GM21515 (cell line): ENCODE measurements around the gene RMI1.
A peak's percentile ranks its signal among the peaks of the same experiment; 100 is the strongest.

ENCODE experiments used
- ATAC-seq: cut with Tn5 transposase; IDR thresholded peaks from one replicate; pipeline ENCODE4 v1.9.1; 2021; ENCODE audit not compliant: unreplicated experiment

The RMI1 gene

DNA sequence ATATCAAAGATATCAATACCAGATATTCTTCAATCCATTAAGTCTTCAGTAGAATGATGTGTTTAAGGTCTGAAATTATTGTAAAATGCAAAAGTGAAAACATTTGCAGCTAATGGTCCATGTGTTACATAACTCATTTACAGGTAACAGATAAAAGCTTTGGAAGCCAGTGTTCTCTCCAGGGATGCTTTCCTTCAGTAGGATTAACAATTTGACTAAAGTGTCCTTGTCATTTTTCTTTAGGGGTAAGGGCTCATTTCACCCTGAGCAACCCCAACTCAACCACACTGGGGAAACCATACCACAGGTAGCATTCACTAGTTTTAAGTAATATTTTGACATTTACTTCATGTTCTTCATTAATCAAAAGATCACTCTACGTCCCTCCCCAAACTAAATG is 13.5 kb upstream of the RMI1 start:
- ATAC-seq: no peak

- no peak for ATAC-seq
Measured at GRCh38 chr9:83969602-83970001, 11.0 kb upstream of the RMI1 start.

DNA sequence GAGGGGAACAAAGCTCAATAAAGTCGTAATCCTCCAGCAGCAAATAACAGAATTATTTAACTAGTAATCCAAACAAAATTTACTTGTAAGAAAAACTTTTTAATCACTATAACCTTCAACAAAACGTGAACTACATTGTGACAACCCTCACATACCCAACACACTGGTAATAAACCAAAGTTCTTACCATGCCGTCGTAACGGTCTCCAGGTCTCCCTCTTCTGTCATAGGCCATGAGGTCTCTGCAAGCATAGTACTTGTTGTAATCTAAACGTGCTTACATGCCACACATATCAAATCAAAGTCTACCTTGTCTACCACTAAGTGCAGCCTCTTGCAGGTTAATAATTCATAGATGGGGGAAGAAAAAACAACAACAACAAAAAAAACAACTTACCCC is 9.1 kb upstream of the RMI1 start:
- no peak for ATAC-seq

- ATAC-seq: no peak
Measured at GRCh38 chr9:83972286-83972685, 8.3 kb upstream of the RMI1 start.

DNA sequence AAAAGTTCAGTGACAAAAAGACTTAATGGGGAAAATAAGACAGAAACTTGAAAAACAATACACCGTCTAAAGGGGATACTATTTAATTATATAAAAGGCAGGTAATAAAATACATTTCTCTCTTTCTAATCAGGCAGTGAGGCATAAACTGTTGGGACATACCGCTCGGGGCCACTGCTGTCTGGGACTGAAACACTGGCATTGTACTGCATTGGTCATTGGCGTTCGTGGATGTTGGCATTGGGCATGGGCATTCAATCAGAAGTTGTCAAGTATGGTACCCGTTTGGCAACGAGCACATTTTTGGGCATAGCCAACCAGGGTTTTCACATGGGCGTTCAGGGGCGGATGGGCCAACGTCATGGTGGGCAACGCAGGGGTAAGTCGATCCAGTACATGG is 5.3 kb upstream of the RMI1 start:
- ATAC-seq: no peak

GRCh38 chr9:83976372-83976771 is 4.2 kb upstream of the RMI1 start:
- ATAC-seq: no peak

- no peak for ATAC-seq
Measured at GRCh38 chr9:83977196-83977595, 3.4 kb upstream of the RMI1 start.

DNA sequence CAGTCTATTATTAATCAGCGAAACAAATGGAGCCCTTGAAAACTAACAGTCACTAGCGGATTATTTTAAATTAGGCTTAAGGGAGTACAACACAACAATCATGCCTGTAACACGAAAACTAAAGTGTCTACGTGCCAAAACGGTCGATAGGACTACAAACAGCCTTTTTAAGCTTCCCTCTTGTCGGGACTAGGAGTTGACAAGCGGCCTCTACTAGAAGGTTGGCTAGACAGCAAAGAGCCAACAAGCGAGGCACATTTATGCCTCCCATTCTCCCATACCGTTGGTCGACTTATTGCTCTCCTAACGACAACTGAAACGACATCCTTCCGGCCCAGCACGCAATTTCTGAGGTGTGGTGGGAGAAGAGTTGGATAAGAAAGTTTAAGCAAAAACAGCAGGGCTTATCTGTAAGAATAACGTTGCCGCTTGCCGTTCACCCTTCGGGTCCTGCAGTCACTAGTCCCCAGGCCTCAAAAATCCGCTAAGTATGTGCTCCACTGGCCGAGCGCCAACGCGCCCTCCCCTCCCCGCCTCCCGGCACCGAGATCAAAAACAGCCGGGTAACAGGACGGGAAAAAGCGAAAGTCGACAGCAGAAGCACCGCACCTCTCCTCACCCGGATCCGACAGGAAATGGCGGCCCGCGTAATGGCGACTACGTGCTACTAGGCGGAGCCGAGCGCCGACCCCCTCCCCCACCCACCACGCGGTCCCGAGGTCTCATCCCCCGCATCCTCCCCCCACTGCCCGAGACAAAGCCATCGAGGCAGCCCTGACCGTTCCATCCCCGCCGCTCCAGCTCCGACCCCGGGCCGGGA is 1.4 kb upstream of the RMI1 start:
- no peak for ATAC-seq

DNA sequence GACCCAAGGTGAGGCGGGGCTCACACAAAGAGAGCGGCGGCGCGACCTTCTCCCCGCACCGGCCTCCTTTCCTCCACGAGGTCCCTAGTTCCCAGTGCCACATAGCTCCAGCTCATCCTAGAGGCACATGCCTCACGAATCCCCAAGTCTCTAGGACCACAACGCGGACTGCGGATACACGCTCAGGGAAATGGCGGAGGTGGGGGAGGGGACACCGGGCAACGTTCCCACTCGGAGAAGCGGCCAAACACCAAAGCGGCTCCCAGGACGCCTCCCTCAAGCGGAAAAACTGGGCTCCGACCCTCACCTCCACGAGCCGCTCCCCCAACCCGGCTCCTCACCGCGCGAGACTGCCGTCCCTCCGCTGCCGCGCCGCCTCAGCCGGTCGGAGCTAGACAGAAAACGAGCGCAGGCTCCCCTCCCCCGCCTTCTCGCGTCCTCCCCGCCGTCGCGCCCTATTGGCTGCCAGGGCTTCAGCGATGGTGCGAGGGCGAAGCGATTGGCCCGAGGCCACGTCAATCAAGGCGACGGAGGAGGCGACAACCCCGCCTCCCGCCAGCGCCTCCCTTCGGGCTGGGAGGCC is 702 bp upstream of the RMI1 start, which contains the start of gene HNRNPK:
HNRNPK (minus strand) TSS at position 404 of the 583 bp plus-strand sequence. CDS start 1,963 bp downstream, outside the sequence.
- peak; percentile 84 for ATAC-seq

DNA sequence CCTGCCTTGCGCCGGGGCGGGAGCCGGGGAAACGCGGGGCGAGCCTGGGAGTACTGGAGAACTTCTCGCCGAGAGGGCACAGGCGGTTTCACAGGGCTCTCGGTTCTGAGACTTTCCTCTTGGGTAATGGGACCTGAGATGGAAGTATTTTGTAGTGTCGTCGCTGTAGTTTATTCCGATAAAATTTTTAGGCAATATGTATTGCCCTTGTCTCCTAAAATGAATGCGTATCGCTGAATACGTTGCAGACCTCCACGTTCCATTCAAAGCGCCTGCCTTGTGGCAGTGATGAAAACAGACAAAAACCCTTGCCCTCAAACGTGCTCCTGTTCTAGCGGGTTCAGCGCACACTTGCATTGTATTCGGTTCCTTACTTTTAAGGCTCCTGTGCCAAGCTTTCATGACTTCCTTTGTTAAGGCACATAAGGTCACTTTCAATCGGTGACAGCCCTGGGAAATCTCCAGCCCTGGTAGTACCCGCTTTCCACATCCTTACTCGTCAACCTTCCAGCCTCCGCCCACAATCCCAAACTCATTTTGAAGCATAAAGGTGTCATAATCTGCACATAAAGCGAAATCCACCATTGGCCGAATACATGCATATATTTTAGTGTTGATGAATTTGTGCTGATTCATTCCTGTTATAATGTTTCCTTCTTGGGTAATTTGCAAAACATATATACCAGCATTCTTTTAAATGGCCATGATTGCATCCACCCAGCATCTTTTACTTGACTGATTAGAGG is 694 bp downstream of the RMI1 start:
- no peak for ATAC-seq

- ATAC-seq: no peak
Measured at GRCh38 chr9:83986195-83986594, 5.6 kb downstream of the RMI1 start.

DNA sequence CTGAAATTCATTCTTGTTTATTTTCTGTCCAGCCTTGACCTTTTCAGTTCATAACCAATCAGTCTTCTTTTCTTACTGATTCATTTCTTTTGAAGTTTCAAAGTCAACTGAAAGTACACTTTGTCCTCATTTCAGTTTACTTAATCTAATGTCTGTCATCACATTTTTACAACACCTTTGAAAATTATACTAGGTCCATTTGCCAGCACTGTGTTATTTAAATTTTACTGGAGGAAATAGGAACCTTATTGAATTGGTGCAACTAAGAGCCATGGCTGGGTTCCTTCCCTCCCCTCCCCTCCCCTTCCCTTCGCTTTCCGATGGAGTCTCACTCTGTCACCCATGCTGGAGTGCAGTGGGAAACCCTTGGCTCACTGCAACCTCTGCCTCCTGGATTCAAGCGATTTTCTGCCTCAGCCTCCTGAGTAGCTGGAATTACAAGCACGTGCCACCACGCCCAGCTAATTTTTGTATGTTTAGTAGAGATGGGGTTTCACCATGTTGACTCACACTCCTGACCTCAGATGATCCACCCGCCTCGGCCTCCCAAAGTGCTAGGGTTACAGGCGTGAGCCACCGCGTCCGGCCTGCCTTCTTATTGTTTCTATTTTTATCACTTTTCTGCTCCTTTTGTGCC is 6.3 kb downstream of the RMI1 start:
- ATAC-seq: no peak

GRCh38 chr9:83987402-83987791 is 6.8 kb downstream of the RMI1 start:
- ATAC-seq: no peak

DNA sequence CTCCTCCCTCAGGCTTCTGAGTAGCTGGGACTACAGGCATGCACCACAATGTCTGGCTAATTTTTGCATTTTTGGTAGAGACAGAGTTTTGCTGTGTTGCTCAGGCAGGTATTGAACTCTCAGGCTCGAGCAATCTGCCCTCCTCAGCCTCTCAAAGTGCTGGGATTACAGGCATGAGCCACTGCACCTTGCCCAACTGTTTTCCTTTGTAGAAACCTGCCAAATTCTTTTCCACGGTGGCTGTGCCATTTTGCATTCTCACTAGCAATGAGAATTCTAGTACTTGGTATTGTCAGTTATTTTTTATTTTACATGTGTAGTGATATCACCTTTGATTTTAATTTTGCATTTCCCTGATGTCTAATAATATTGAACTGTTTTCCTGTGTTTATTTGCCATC is 7.8 kb downstream of the RMI1 start:
- no peak for ATAC-seq

DNA sequence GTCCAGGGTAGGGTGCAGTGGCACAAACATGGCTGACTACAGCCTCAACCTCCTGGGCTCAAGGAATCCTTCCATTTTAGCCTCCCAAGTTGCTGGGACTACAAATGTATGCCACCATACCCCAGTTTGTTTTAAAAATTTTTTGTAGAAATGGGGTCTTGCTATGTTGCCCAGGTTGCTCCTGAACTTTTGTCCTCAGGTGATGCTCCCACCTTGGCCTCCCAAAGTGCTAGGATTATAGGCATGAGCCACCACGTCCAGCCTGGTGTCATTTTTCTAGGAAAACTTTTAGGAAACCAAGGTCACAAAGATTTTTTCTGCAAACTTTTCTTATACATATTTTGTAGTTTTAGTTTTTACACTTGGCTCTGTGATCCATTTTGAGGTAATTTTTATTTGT is 10.8 kb downstream of the RMI1 start:
- no peak for ATAC-seq

- no peak for ATAC-seq
Measured at GRCh38 chr9:83992407-83992806, 11.8 kb downstream of the RMI1 start.

GRCh38 chr9:83992901-83993300 is 12.3 kb downstream of the RMI1 start:
- no peak for ATAC-seq

GRCh38 chr9:83996126-83996525 is 15.5 kb downstream of the RMI1 start:
- no peak for ATAC-seq

- ATAC-seq: no peak
Measured at GRCh38 chr9:83999141-83999918, 18.7 kb downstream of the RMI1 start.

DNA sequence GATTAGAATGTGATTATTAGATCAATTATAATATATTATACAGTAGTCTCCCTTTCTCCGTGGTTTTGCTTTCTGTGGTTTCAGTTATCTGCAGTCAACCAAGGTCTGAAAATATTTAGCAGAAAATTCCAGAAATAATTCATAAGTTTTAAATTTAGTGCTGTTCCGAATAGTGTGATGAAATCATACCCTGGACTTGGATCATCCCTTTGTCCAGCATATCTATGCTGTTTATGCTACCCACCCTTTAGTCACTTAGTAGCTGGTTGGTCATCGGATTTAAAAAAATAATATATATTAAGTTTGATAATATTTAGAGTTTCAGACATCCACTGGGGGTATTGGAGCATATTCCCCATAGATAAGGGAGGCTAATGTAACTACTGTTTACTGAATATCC is 19.6 kb downstream of the RMI1 start:
- ATAC-seq: no peak

DNA sequence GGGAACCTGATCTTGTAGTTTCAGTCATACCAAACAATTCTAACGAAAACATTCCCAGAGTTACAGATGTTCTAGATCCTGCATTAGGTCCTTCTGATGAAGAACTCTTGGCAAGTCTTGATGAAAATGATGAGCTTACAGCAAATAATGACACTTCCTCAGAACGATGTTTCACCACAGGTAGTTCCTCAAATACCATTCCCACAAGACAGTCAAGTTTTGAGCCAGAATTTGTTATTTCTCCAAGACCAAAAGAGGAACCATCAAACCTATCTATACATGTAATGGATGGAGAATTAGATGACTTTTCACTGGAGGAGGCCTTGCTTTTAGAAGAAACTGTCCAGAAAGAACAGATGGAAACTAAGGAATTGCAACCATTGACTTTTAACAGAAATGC is 21.0 kb downstream of the RMI1 start:
- no peak for ATAC-seq
